ENCODE results near the gene USP34. TPM values are rescaled to one million over a fixed set of nuclear protein-coding genes. Genes with fewer than 3 reads are reported as not detected.

The USP34 gene
- total and polyA plus RNA-seq, 9 of the 15 experiments (the other 6 are each of a cell fraction or from before 2014, with no cell fraction given), result 19.8 to 108 (median 67.8) TPM

- TF ChIP-seq DLX4 (CRISPR knock-in tag; IDR thresholded peaks at IDR 0.05) (no peak), RUNX1 (IDR thresholded peaks at IDR 0.05; ENCODE audit: low read depth) (no peak), E2F5 (CRISPR knock-in tag; IDR thresholded peaks at IDR 0.05) (no peak), ZFP36 (IDR thresholded peaks at IDR 0.05; ENCODE audit: low read depth, low read length, partially characterized antibody) (no peak), ZNF76 (CRISPR knock-in tag; IDR thresholded peaks at IDR 0.05; ENCODE audit: borderline replicate concordance) (no peak), TAL1 (IDR thresholded peaks at IDR 0.05) (peak; percentile 91), ZNF586 (CRISPR knock-in tag; conservative IDR thresholded peaks at IDR 0.05) (peak; percentile 78; the same call in 1 of the 2 replicates), RNF2 (IDR thresholded peaks at IDR 0.05) (peak; percentile 93), DNMT1 (IDR thresholded peaks at IDR 0.05) (no peak), ZBTB40 (IDR thresholded peaks at IDR 0.05) (no peak), ZBTB40 (CRISPR knock-in tag; IDR thresholded peaks at IDR 0.05) (no peak), FOXM1 (IDR thresholded peaks at IDR 0.05; ENCODE audit: low read depth) (peak; percentile 88), FOXM1 (CRISPR knock-in tag; IDR thresholded peaks at IDR 0.05; ENCODE audit: low read depth) (no peak), NFIX (CRISPR knock-in tag; IDR thresholded peaks at IDR 0.05; ENCODE audit: low read depth) (no peak), E2F6 (IDR thresholded peaks at IDR 0.05; ENCODE audit: borderline replicate concordance in 1 of 2, extremely low read depth in 1 of 2, insufficient read depth in 1 of 2, insufficient read length in 1 of 2, low read depth in 1 of 2, low read length in 1 of 2, poor library complexity in 1 of 2, severe bottlenecking in 1 of 2) (no peak), ZNF184 (CRISPR knock-in tag; IDR thresholded peaks at IDR 0.05) (no peak), POLR2A (conservative IDR thresholded peaks at IDR 0.05) (no peak), EGR1 (conservative IDR thresholded peaks at IDR 0.05) (no peak)
Measured at GRCh38 chr2:61288070-61288841, 182.6 kb downstream of the USP34 start (continued).

Data from K562 (cell line).